NCI-H2196 (cell line): ENCODE data around the gene OR8D1.

Experiments
- DNase-seq: peaks from one replicate; lab custom pipeline; 2025; ENCODE audit not compliant: unreplicated experiment; lab: John Stamatoyannopoulos, UW

Gene OR8D1

DNA sequence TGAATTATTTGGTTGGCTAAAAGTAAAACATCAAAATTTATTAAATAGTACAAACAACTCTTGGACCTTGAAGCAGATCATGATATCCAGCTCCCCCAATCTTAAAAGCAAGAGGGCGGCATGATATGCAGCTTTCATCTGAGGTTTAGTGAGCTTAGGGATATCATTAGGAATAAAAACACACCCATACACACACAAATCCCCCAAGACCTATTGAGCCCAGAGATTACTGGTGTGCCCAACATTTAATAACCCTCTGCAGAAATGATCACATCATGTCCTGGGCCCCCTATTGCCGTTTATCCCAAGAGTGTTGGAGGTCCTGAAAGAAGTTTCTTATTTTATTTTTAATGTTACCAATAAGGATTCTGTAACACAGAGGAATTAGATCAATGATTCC is at the start of gene OR8D1:
Gene OR8D1 (minus strand): TSS at position 101 of the 400 bp plus-strand sequence. CDS start 3,183 bp downstream, outside the sequence.
- no peak for DNase-seq

DNA sequence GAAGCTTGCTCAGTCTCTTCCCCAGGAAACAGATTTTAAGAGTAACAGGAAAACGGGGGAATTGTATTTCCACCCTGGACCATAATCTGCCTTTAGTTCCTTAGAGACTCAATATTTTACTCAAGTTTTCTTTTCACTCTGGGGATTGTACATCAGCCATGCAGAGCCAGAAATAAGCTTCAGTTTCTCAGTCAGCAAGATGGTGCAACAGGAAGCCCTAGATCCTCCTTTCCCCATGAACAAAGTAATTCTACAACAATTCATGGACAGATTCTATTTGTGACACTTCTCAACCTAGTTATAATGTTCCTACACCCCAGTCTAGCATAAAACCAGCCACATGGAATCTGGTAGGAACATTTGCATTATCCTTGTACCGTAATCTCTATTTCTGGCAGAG is 45.8 kb upstream of the OR8D1 start:
- DNase-seq, result no peak

DNA sequence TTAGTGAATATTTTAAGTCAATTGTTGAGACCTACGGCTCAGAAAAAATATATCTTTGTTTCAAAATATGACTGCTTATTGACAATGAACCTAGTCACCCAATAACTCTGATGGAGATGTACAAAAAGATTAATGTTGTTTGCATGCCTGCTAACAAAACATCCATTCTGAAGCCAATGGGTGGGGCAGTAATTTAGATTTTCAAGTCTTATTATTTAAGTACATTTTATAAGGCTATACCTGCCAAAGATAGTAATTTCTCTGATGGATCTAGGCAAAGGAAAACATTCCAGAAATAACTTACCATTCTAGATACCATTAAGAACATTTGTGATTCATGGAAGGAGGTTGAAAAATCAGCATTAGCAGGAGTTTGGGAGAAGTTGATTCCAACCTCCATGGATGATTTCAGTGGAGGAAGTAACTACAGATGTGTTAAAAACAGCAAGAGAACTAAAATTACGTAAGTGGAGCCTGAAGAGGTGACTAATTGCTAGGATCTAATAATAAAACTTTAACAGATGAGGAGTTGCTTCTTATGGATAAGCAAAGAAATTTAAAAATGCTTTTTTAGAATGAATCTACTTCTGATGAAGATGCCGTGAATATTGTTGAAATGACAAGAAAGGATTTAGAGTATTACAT is 32.7 kb upstream of the OR8D1 start:
- no peak for DNase-seq

DNA sequence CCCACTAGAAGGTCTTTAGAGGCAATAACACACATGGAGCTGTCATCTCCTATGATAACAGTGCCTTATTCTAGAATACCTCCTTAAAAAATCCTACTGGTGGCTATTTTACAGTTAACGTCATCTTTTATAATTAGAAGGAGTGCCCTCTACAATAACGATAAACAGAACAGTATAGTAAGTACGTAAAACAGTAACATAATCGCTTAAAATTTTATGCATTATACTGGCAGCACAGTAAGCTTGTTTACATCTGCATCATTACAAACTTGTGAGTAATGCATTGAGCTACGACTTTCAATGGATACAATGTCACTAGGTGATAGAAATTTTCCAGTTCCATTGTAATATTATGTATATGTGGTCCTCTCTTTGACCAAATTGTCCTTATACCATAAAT is 30.6 kb upstream of the OR8D1 start:
- no peak for DNase-seq

DNA sequence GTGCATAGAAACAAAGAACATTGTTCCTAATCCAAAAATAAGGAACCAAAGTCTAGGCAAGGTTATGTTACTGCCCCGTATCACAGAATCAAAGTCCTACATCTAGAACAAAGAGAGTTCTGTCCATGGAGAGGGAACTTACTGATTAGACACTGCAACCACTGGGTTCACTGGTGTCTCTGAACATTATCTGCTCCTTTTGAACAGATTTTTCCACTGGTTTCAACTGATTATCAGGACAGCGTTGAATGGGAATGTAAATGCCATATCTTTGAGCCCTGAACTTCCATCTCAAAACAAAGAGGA is 26.3 kb upstream of the OR8D1 start:
- no peak for DNase-seq

- DNase-seq, result no peak
These were observed 25.8 kb upstream of the OR8D1 start for GRCh38 chr11:124339396-124340141.

DNA sequence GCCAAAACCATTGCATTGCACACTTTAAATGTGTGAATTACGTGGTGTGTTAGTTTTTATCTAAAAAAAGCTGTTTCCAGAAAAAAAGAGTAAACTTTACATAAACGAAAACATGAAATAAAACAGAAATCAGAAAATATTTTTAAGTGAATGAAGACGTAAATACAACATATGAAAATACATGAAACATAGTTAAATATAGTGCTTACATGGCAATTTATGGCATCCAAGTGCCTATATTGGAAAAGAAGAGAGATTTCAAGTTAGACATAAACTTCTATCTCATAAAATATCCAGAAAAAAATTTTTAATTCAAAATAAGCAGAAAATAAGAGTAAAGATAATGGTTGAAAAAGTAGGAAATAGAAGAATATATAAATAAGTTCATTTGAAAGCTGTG is 18.1 kb upstream of the OR8D1 start:
- no peak for DNase-seq

DNA sequence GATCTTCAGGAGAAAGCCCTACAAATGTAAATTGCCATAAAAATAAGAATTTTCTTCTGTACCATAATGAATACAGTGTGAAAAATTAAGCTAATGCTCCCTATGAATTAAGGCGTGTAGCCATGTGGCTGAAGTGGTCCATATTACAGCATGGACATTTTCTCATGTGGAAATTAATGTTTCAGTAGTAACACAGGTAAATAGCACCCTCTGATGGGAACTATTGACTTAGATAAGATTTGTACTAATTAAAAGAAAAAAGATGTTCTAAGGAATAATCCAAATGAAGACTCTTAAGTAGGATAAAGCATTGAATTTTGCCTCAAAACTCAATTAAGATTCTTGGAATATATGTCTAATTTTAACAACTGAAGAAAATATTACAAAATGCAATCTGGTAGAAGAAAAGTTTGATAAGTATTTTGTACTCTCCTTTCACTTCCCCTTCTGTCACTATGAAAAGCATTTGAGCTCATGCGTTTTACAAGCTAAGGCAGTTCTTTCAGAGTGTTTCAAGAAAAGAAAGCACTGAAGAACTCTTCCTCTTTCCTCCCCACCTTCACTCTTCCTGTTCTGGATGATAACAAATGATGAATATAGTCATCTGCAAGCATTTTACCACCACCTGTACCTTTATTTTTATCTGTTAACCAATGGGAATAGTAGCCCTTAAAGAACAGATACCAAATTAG is 16.2 kb upstream of the OR8D1 start:
- no peak for DNase-seq

DNA sequence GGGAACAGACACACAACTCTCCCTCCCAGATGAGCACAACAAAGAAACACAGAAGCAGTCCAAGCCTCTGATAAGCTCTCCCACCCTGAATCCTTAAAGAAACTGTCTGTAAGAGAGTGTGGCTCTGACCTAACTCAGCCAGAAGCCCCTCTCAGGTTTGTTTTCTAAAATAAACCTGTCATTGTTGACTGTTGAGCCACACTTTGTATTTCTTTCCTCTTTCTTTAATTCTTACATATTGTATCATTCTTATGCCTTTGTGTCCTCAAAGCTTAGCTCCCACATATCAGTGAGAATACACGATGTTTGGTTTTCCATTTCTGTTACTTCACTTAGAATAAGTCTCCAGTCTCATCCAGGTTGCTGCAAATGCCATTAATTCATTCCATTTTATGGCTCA is 14.0 kb upstream of the OR8D1 start:
- DNase-seq, result no peak

- no peak for DNase-seq
These were observed 8.6 kb upstream of the OR8D1 start for GRCh38 chr11:124322356-124322755.

DNA sequence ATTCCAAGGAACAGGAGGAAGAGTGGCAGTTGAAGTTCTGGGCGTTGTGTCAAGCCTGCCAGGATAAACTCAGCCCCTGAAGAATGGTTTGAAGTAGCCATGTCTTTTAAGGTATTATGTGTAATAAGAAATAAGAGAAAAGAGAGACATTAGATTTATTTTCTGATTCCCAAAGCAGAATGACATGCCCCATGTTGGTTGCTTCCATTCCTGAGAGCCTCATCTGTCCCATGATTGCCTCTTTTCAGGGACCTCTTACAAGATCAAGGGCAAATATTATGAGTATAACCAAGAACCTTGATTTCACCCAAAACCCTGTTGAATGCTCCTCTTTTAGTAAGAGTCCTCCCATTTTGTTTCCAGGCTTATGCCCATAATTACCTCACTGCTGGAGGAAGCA is 6.3 kb upstream of the OR8D1 start, which contains the start of gene OR8D2:
Gene OR8D2 (minus strand): TSS at position 101 of the 400 bp plus-strand sequence. CDS start 0 bp downstream, at position 101.
- no peak for DNase-seq

- DNase-seq, result no peak
These were observed 1.3 kb upstream of the OR8D1 start for GRCh38 chr11:124315052-124315451.

DNA sequence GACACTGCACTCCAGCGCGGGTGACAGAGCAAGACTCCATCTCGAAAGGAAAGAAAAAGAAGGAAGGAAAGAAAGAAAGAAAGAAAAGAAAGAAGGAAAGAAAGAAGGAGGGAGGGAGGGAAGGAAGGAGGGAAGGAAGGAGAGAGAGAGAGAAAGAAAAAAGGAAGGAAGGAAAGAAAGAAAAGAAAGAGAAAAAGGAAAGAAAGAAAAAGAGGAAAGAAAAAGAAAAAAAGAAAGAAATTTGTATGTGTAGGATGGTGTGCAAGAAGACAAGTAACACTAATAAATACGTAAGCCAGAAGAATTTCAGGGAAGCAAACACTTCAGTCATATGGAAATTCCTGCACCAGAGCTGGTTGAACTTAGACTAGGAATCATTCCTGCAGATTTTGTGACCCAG is 618 bp downstream of the OR8D1 start:
- DNase-seq, result no peak

- DNase-seq, result no peak
These were observed 2.1 kb downstream of the OR8D1 start for GRCh38 chr11:124311670-124312069.

DNA sequence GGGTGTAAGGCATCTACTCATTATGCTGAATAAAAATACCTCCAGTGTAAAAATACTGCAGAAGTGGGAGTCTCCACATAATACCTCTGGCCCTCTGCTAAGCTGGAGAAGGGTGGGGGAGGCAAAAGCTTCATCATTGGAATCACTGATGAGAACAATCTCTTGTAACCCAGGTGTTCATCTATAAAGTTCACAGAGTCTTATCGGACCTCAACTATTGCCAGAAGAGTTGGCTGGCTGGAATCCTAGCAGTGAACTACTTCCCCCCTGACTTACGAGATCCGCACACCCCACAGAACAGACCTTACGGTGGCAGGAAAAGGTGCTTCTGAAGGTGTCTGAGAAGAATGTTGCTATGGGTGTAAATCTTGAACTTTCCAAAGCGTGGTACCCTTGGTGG is 2.5 kb downstream of the OR8D1 start:
- no peak for DNase-seq

DNA sequence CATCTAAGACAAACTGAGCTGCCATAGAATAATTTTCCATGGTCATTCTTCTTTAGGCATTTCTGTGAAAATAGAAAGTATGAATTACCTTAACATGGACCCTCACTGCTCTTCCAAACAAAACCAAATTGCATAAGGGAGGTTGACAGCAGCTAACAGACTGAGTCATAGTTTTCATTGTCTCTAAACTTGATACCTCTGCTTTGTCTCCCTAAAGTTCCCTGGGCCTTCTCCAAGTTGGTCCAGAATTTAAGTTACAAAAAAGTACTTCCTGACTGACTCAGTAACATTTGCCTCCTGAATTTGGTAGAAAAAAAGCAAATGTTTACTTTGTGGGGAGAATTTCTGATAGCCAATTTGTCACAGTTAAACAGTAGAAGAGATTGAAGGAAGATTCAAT is 3.0 kb downstream of the OR8D1 start:
- DNase-seq, result no peak

- DNase-seq, result no peak
These were observed 6.7 kb downstream of the OR8D1 start for GRCh38 chr11:124307093-124307492.

DNA sequence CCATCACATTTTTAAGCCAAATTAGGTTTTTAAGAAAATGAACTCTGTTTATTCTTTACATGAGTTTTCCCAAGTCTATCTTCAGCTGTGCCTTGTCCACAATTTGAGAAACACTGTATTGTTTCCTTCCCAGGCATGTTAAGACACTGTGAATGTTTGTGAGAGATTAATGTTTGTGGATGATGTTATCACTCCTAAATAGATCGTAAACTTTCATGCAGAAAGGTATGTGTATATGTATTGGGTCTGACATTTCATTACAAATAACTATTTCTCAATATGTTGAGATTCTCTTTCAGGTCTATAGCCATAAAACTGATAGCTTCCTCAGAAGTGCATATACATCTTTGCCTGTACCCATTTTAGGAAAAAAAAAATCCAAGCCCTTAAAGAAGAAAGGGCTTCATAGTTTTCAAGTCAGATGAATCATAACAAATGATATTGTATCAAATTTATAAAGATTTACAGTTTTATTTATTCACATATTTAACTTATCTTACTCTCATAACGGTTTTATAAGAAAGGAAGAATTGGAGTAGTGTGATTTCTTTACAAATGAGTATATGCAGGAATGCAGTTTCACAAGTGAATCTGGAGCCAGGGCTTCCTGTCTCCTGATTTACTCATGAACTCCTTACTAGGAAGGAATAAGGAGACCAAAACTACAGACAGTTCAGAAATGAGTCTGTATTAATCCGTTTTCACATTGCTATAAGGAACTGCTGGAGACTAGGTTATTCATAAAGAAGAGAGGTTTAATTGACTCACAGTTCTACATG is 11.2 kb downstream of the OR8D1 start:
- DNase-seq, result no peak

GRCh38 chr11:124301548-124301947 is 12.2 kb downstream of the OR8D1 start:
- DNase-seq, result no peak

- no peak for DNase-seq
These were observed 15.8 kb downstream of the OR8D1 start for GRCh38 chr11:124297921-124298320.

- no peak for DNase-seq
These were observed 17.7 kb downstream of the OR8D1 start for GRCh38 chr11:124296016-124296415.
